Lower leg skin (tissue), 3 donors: ENCODE results near the gene KCTD16.

ENCODE experiments used
- POLR2A ChIP-seq, 2 donors: fragments of 450-650 bp; IDR thresholded peaks; one replicate each; pipeline ENCODE4 v1.6.1; 2016 to 2017; ENCODE audit warnings: antibody characterized with exemption in 2 of 2, mild to moderate bottlenecking in 1 of 2, moderate library complexity in 1 of 2
- TF ChIP-seq, protein P1 (sequence below), 3 donors: fragments of 450-650 bp; IDR thresholded peaks; one replicate each; pipeline ENCODE4 v1.5.1; 2016; ENCODE audit warnings: antibody characterized with exemption in 3 of 3, mild to moderate bottlenecking in 3 of 3, moderate library complexity in 2 of 3

DNA sequence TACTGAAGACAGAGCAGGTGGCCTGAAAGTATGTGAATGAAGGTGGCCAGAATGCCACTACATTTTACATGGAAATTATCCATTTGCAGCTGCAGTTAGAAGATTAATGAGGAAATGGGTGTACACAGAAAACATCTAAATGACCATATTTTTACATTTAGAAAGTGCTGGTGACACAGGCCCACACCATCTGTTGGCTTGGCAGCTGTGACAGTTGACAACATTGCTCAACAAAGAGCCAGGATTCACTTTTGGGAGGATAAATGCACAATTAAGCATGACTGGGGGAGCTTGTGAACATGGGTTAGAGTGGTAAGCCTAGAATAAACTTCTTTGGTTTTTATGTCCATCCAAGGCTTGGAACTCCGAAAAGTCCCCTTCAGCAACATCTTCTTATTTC, 360.5 kb downstream of the KCTD16 start:
- TF ChIP-seq, protein P1, sequence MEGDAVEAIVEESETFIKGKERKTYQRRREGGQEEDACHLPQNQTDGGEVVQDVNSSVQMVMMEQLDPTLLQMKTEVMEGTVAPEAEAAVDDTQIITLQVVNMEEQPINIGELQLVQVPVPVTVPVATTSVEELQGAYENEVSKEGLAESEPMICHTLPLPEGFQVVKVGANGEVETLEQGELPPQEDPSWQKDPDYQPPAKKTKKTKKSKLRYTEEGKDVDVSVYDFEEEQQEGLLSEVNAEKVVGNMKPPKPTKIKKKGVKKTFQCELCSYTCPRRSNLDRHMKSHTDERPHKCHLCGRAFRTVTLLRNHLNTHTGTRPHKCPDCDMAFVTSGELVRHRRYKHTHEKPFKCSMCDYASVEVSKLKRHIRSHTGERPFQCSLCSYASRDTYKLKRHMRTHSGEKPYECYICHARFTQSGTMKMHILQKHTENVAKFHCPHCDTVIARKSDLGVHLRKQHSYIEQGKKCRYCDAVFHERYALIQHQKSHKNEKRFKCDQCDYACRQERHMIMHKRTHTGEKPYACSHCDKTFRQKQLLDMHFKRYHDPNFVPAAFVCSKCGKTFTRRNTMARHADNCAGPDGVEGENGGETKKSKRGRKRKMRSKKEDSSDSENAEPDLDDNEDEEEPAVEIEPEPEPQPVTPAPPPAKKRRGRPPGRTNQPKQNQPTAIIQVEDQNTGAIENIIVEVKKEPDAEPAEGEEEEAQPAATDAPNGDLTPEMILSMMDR (IDR thresholded peaks at IDR 0.05) = no peak
- no peak for TF ChIP-seq POLR2A (IDR thresholded peaks at IDR 0.05)
